ENCODE data around the gene DOC2A. TPM values are rescaled to one million over a fixed set of nuclear protein-coding genes. Genes with fewer than 3 reads are reported as not detected.

The DOC2A gene
- total and polyA plus RNA-seq, 2 experiments from 2014 or later = 9.8 to 10.0 TPM

- Histone ChIP-seq H3K79me2 (replicated peaks; ENCODE audit: insufficient read depth) (no peaks in the 10 kb centered on the region), H3K4me1 (ENCODE audit: insufficient read depth) (peaks cover 11% of the 10 kb centered on the region; the same call in 1 of the 2 replicates), H3F3A (replicated peaks; ENCODE audit: low read depth) (0 out of 2 replicates have a peak, but pooled peaks cover 4% of the 10 kb centered on the region), H3K4me2 (peak overlapping the region; percentile 95; the same call in 1 of the 2 replicates), H3K4me3 (peak overlapping the region; percentile 91; the same call in 1 of the 2 replicates), H3K36me3 (ENCODE audit: insufficient read depth) (no peaks in the 10 kb centered on the region), H3K27ac (ENCODE audit: low read depth) (no peak overlapping the region), H3K27me3 (ENCODE audit: insufficient read depth) (peaks cover 33% of the 10 kb centered on the region), H4K20me1 (replicated peaks; ENCODE audit: insufficient read depth) (no peaks in the 10 kb centered on the region), H3K9me2 (ENCODE audit: insufficient read depth) (no peaks in the 10 kb centered on the region), H2AFZ (no peak overlapping the region)
- Mint-ChIP-seq H3K4me3 (peak overlapping the region; percentile 39; the same call in 2 of the 3 replicates), H3K9me3 (peaks cover 2% of the 10 kb centered on the region; the same call in 1 of the 3 replicates), H3K4me1 (peaks cover 23% of the 10 kb centered on the region), H3K36me3 (ENCODE audit: low read depth) (no peaks in the 10 kb centered on the region), H3K27me3 (ENCODE audit: insufficient read depth, low read depth, poor library complexity) (peaks cover 34% of the 10 kb centered on the region), H3K27ac (no peak overlapping the region)
- peak; percentile 27 for DNase-seq (ENCODE audit: low spot score)
- TF ChIP-seq EZH2phosphoT487 (IDR thresholded peaks at IDR 0.05; ENCODE audit: unreplicated experiment) = no peak
- no peak for TF ChIP-seq ZNF114 (CRISPR knock-in tag; IDR thresholded peaks at IDR 0.05)
- no peak for TF ChIP-seq ETS1 (IDR thresholded peaks at IDR 0.05)
- TF ChIP-seq, protein P1, sequence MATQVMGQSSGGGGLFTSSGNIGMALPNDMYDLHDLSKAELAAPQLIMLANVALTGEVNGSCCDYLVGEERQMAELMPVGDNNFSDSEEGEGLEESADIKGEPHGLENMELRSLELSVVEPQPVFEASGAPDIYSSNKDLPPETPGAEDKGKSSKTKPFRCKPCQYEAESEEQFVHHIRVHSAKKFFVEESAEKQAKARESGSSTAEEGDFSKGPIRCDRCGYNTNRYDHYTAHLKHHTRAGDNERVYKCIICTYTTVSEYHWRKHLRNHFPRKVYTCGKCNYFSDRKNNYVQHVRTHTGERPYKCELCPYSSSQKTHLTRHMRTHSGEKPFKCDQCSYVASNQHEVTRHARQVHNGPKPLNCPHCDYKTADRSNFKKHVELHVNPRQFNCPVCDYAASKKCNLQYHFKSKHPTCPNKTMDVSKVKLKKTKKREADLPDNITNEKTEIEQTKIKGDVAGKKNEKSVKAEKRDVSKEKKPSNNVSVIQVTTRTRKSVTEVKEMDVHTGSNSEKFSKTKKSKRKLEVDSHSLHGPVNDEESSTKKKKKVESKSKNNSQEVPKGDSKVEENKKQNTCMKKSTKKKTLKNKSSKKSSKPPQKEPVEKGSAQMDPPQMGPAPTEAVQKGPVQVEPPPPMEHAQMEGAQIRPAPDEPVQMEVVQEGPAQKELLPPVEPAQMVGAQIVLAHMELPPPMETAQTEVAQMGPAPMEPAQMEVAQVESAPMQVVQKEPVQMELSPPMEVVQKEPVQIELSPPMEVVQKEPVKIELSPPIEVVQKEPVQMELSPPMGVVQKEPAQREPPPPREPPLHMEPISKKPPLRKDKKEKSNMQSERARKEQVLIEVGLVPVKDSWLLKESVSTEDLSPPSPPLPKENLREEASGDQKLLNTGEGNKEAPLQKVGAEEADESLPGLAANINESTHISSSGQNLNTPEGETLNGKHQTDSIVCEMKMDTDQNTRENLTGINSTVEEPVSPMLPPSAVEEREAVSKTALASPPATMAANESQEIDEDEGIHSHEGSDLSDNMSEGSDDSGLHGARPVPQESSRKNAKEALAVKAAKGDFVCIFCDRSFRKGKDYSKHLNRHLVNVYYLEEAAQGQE (IDR thresholded peaks at IDR 0.05; ENCODE audit: unreplicated experiment) = no peak
- no peak for TF ChIP-seq CREB1 (CRISPR knock-in tag; IDR thresholded peaks at IDR 0.05; ENCODE audit: low read depth)
- no peak for TF ChIP-seq JUNB (IDR thresholded peaks at IDR 0.05; ENCODE audit: unreplicated experiment)
- no peak for TF ChIP-seq STAT1 (IDR thresholded peaks at IDR 0.05; ENCODE audit: unreplicated experiment)
- TF ChIP-seq CTCF (conservative IDR thresholded peaks at IDR 0.05; ENCODE audit: low read depth in 2 of 2) = no peak
- no peak for TF ChIP-seq ZNF331 (CRISPR knock-in tag; IDR thresholded peaks at IDR 0.05; ENCODE audit: low read depth)
- TF ChIP-seq NANOG (IDR thresholded peaks at IDR 0.05; ENCODE audit: borderline replicate concordance) = no peak
- no peak for TF ChIP-seq EZH2 (IDR thresholded peaks at IDR 0.05; ENCODE audit: low read depth, unreplicated experiment)
- TF ChIP-seq, protein P2, sequence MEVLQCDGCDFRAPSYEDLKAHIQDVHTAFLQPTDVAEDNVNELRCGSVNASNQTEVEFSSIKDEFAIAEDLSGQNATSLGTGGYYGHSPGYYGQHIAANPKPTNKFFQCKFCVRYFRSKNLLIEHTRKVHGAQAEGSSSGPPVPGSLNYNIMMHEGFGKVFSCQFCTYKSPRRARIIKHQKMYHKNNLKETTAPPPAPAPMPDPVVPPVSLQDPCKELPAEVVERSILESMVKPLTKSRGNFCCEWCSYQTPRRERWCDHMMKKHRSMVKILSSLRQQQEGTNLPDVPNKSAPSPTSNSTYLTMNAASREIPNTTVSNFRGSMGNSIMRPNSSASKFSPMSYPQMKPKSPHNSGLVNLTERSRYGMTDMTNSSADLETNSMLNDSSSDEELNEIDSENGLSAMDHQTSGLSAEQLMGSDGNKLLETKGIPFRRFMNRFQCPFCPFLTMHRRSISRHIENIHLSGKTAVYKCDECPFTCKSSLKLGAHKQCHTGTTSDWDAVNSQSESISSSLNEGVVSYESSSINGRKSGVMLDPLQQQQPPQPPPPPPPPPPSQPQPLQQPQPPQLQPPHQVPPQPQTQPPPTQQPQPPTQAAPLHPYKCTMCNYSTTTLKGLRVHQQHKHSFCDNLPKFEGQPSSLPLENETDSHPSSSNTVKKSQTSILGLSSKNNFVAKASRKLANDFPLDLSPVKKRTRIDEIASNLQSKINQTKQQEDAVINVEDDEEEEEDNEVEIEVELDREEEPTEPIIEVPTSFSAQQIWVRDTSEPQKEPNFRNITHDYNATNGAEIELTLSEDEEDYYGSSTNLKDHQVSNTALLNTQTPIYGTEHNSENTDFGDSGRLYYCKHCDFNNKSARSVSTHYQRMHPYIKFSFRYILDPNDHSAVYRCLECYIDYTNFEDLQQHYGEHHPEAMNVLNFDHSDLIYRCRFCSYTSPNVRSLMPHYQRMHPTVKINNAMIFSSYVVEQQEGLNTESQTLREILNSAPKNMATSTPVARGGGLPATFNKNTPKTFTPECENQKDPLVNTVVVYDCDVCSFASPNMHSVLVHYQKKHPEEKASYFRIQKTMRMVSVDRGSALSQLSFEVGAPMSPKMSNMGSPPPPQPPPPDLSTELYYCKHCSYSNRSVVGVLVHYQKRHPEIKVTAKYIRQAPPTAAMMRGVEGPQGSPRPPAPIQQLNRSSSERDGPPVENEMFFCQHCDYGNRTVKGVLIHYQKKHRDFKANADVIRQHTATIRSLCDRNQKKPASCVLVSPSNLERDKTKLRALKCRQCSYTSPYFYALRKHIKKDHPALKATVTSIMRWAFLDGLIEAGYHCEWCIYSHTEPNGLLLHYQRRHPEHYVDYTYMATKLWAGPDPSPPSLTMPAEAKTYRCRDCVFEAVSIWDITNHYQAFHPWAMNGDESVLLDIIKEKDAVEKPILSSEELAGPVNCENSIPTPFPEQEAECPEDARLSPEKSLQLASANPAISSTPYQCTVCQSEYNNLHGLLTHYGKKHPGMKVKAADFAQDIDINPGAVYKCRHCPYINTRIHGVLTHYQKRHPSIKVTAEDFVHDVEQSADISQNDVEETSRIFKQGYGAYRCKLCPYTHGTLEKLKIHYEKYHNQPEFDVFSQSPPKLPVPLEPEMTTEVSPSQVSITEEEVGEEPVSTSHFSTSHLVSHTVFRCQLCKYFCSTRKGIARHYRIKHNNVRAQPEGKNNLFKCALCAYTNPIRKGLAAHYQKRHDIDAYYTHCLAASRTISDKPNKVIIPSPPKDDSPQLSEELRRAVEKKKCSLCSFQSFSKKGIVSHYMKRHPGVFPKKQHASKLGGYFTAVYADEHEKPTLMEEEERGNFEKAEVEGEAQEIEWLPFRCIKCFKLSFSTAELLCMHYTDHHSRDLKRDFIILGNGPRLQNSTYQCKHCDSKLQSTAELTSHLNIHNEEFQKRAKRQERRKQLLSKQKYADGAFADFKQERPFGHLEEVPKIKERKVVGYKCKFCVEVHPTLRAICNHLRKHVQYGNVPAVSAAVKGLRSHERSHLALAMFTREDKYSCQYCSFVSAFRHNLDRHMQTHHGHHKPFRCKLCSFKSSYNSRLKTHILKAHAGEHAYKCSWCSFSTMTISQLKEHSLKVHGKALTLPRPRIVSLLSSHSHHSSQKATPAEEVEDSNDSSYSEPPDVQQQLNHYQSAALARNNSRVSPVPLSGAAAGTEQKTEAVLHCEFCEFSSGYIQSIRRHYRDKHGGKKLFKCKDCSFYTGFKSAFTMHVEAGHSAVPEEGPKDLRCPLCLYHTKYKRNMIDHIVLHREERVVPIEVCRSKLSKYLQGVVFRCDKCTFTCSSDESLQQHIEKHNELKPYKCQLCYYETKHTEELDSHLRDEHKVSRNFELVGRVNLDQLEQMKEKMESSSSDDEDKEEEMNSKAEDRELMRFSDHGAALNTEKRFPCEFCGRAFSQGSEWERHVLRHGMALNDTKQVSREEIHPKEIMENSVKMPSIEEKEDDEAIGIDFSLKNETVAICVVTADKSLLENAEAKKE (CRISPR knock-in tag; IDR thresholded peaks at IDR 0.05) = no peak
- no peak for TF ChIP-seq POLR2AphosphoS5 (IDR thresholded peaks at IDR 0.05; ENCODE audit: low read depth)
- no peak for ATAC-seq
Observed at GRCh38 chr16:30009085-30009862, 1.6 kb downstream of the DOC2A start.

All from GM23338 (cell line).